Measurements from ENCODE around the gene AGR2.

The AGR2 gene

GRCh38 chr7:16817536-16817935 is 12.7 kb upstream of the AGR2 start:
- ChIA-PET POLR2A (no interaction called here), CTCF (interaction anchor here (0.8 to 1.5 kb wide), 2 partner anchors 16 to 18 kb away, joined by 3 to 4 read pairs; no protein-coding TSS in a partner anchor)
- no peak for TF ChIP-seq CTCF (IDR thresholded peaks at IDR 0.05; ENCODE audit: control extremely low read depth, extremely low read depth, low read depth, missing control alignments)
- no peak for DNase-seq (ENCODE audit: extremely low spot score)

- POLR2A ChIA-PET = no interaction called here
- CTCF ChIA-PET = interaction anchor here (1.2 to 1.5 kb wide), 2 partner anchors 16 to 17 kb away, joined by 4 read pairs; no protein-coding TSS in a partner anchor
Measured at GRCh38 chr7:16816824-16817223, 12.0 kb upstream of the AGR2 start.

GRCh38 chr7:16815001-16815400 is 10.2 kb upstream of the AGR2 start:
- POLR2A ChIA-PET = no interaction called here
- CTCF ChIA-PET = no interaction called here
- no peak for DNase-seq (ENCODE audit: extremely low spot score)
- TF ChIP-seq CTCF (IDR thresholded peaks at IDR 0.05; ENCODE audit: control extremely low read depth, extremely low read depth, low read depth, missing control alignments) = no peak

More at GRCh38 chr7:16816824-16817223, 12.0 kb upstream of the AGR2 start:
- TF ChIP-seq CTCF (IDR thresholded peaks at IDR 0.05; ENCODE audit: control extremely low read depth, extremely low read depth, low read depth, missing control alignments) = no peak
- no peak for DNase-seq (ENCODE audit: extremely low spot score)

- TF ChIP-seq CTCF (IDR thresholded peaks at IDR 0.05; ENCODE audit: control extremely low read depth, extremely low read depth, low read depth, missing control alignments) = no peak
- POLR2A ChIA-PET = no interaction called here
- CTCF ChIA-PET = interaction anchor here (2.1 kb wide), 1 partner anchor 11 kb away, joined by 7 read pairs; no protein-coding TSS in a partner anchor
- DNase-seq (ENCODE audit: extremely low spot score) = no peak
Measured at GRCh38 chr7:16813232-16813616, 8.4 kb upstream of the AGR2 start.

- no peak for TF ChIP-seq CTCF (IDR thresholded peaks at IDR 0.05; ENCODE audit: control extremely low read depth, extremely low read depth, low read depth, missing control alignments)
- ChIA-PET CTCF (interaction anchor here (2.1 kb wide), 1 partner anchor 11 kb away, joined by 7 read pairs; no protein-coding TSS in a partner anchor), POLR2A (no interaction called here)
- no peak for DNase-seq (ENCODE audit: extremely low spot score)
Measured at GRCh38 chr7:16812542-16813231, 7.9 kb upstream of the AGR2 start.

GRCh38 chr7:16811551-16811950 is 6.8 kb upstream of the AGR2 start:
- CTCF ChIA-PET = no interaction called here
- no peak for TF ChIP-seq CTCF (IDR thresholded peaks at IDR 0.05; ENCODE audit: control extremely low read depth, extremely low read depth, low read depth, missing control alignments)
- no peak for DNase-seq (ENCODE audit: extremely low spot score)
- POLR2A ChIA-PET = no interaction called here
